Right lobe of liver (tissue), 6 donors: Measurements from ENCODE around the gene TLE3. TPM values are rescaled to one million over a fixed set of nuclear protein-coding genes. Genes with fewer than 3 reads are reported as not detected.

ENCODE experiments used
- ATAC-seq, 4 donors: fragments of 200-7000 bp; cut with Tn5 transposase; one replicate each; pipeline ENCODE4 v1.9.1; 2020; ENCODE audit warnings: mild to moderate bottlenecking in 4 of 4, moderate library complexity in 4 of 4
- DNase-seq, 3 donors: peaks; one replicate each; pipeline ENCODE4 v3.0.0-alpha.2; 2020
- H3K27ac ChIP-seq, 3 donors: fragments of 200-600 bp; one replicate each; pipeline ENCODE4 v1.8.0; 2022
- H3K27me3 ChIP-seq, 2 donors: fragments of 200-600 bp; one replicate each; pipeline ENCODE4 v1.8.0; 2022
- H3K36me3 ChIP-seq, 4 donors: fragments of 200-600 bp; sonication (generic) in 1 of 4; one replicate each; pipeline versions ENCODE4 v1.5.1 to v1.8.0; 2017 to 2022; ENCODE audit warnings: control low read depth in 1 of 4
- H3K4me1 ChIP-seq, 4 donors: fragments of 200-600 bp; sonication (generic) in 1 of 4; one replicate each; pipeline versions ENCODE4 v1.5.1 to v1.8.0; 2017 to 2022; ENCODE audit warnings: control low read depth in 1 of 4
- H3K4me3 ChIP-seq, 3 donors: fragments of 200-600 bp; one replicate each; pipeline ENCODE4 v1.8.0; 2022
- H3K9me3 ChIP-seq, 4 donors: fragments of 200-600 bp; sonication (generic) in 1 of 4; one replicate each; pipeline versions ENCODE4 v1.5.1 to v1.8.0; 2017 to 2022; ENCODE audit warnings: control low read depth in 1 of 4
- CTCF ChIP-seq, 4 donors: fragments of 200-600 bp in 3 of 4; fragments of 450-650 bp in 1 of 4; IDR thresholded peaks; one replicate each; pipeline versions ENCODE4 v1.5.1 to v1.8.0; 2016 to 2022; ENCODE audit warnings: antibody characterized with exemption in 4 of 4, mild to moderate bottlenecking in 2 of 4
- POLR2A ChIP-seq: fragments of 450-650 bp; IDR thresholded peaks from one replicate; pipeline ENCODE4 v1.6.1; 2017; ENCODE audit warnings: antibody characterized with exemption, mild to moderate bottlenecking
- WGBS: methylation state at CpG from one replicate; pipeline ENCODE4 v1.1.6; 2018; ENCODE audit warnings: low coverage, low lambda C conversion rate; ENCODE audit not compliant: insufficient coverage; ENCODE audit errors: missing lambda C conversion rate; 5-methylcytosine and 5-hydroxymethylcytosine counted together
- intact Hi-C, 2 donors: fragments of 100-400 bp; cut with DNase I; formaldehyde crosslinking; loops; one replicate each; pipeline versions ENCODE4 v1.11.2 to v1.14.1; 2022
- total RNA-seq, 6 experiments: library from RNA; depleted of rRNA in 2 of 6; stranded (reverse); fragments of >200 nt in 2 of 6; fragmentation: NEBNext Ultra II Directional in 3 of 6; extraction: Animal tissue kit (Norgen Biotek cat#: 25700) in 3 of 6; gene quantifications; one replicate each; pipeline versions ENCODE4 v1.1.0 to v1.2.4, GENCODE V29; 2016 to 2023
- donor health status: DM: no; HTN: yes; CAD: no.
- donor health status: DM: no; HTN: no; CAD: no.
- donor health status: DM: no; HTN: no; CAD: no.
- donor health status: DM: no; HTN: yes; CAD: no.
- donor health status: DM: no; HTN: yes; CAD: no.

TLE3 gene
- total RNA-seq, 6 experiments from 2014 or later = 8.9 to 38.2 (median 21.2) TPM

GRCh38 chr15:70023064-70023768, 74.5 kb downstream of the TLE3 start:
- intact Hi-C loops = no loop called here
- no peak for DNase-seq
- peaks cover 0 to 11% (median 0%) of the 10 kb centered on the region in 4 donors for H3K4me1 ChIP-seq
- no peak overlapping the region for H3K27ac ChIP-seq
- no peaks in the 10 kb centered on the region for H3K9me3 ChIP-seq
- no peaks in the 10 kb centered on the region for H3K36me3 ChIP-seq
- WGBS = 66% methylated on average over 6 of the region's 7 CpGs
- no peaks in the 10 kb centered on the region for H3K27me3 ChIP-seq
- TF ChIP-seq CTCF (IDR thresholded peaks at IDR 0.05) = no peak
- no peak for TF ChIP-seq POLR2A
- ATAC-seq = peak; percentile 21 to 83 (median 48)
- no peak overlapping the region for H3K4me3 ChIP-seq

- no peak for TF ChIP-seq POLR2A
- no peak for TF ChIP-seq CTCF (IDR thresholded peaks at IDR 0.05)
- no peak for DNase-seq
- intact Hi-C loops = no loop called here
- no peak for ATAC-seq
- Histone ChIP-seq H3K4me1 (peaks cover 0 to 11% (median 0%) of the 10 kb centered on the region in 4 donors), H3K27ac (no peak overlapping the region), H3K9me3 (no peaks in the 10 kb centered on the region), H3K4me3 (no peak overlapping the region), H3K36me3 (no peaks in the 10 kb centered on the region), H3K27me3 (no peaks in the 10 kb centered on the region)
- 77% methylated on average over 3 of the region's 5 CpGs for WGBS
These were observed 77.5 kb downstream of the TLE3 start for GRCh38 chr15:70020229-70020628.

- Histone ChIP-seq H3K4me1 (peaks cover 0 to 8% (median 0%) of the 10 kb centered on the region in 4 donors), H3K4me3 (no peak overlapping the region), H3K9me3 (no peaks in the 10 kb centered on the region), H3K36me3 (no peaks in the 10 kb centered on the region), H3K27me3 (no peaks in the 10 kb centered on the region), H3K27ac (no peak overlapping the region)
- ATAC-seq (no peak), DNase-seq (no peak)
- intact Hi-C loops = no loop called here
- TF ChIP-seq CTCF (IDR thresholded peaks at IDR 0.05) = no peak
- no peak for TF ChIP-seq POLR2A
- 84% methylated on average over 5 of the region's 9 CpGs for WGBS
These were observed 78.8 kb downstream of the TLE3 start for GRCh38 chr15:70018646-70019600.

- no peaks in the 10 kb centered on the region for H3K27me3 ChIP-seq
- ATAC-seq (no peak), DNase-seq (no peak)
- WGBS = 86% methylated on average over 2 of the region's 2 CpGs
- no peak for TF ChIP-seq POLR2A
- no peak for TF ChIP-seq CTCF (IDR thresholded peaks at IDR 0.05)
- H3K4me1 ChIP-seq = no peaks in the 10 kb centered on the region
- H3K36me3 ChIP-seq = no peaks in the 10 kb centered on the region
- no peak overlapping the region for H3K4me3 ChIP-seq
- no peaks in the 10 kb centered on the region for H3K9me3 ChIP-seq
- H3K27ac ChIP-seq = no peak overlapping the region
- intact Hi-C loops = no loop called here
These were observed 79.9 kb downstream of the TLE3 start for GRCh38 chr15:70017801-70018200.
